ENCODE data around the gene LMF1. TPM values are rescaled to one million over a fixed set of nuclear protein-coding genes. Genes with fewer than 3 reads are reported as not detected.

The LMF1 gene
- total and polyA plus RNA-seq, 2 of the 4 experiments (the other 2 are of a cell fraction), result 7.7 to 13.1 TPM

DNA sequence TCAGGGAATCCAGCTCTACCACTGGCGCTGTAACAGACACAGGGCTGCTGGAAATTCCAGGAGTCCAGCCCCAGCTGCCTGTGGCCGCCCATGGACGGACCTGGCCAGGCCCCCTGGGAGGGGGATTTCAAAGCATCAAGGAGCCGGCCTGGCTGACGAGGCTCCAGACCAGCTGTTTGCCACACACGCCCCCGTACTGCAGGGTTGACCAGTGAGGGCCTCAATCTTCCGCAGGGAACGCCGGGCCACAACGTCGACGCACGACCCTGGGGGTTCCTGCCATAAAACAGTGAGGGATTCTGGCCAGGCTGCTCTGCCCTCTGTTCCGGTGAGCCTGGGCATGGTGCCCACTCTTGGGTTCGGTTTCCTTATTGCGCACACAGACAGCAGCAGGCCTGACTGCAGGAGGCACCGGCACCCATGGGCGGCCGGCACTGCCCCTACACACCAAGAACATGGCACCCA lies 3.7 kb downstream of the LMF1 start:
- no peak overlapping the region for H4K5ac ChIP-seq (ENCODE audit: low read depth, low read length)
- no peak overlapping the region for H3K18ac ChIP-seq (ENCODE audit: low read depth, low read length)
- H4K8ac ChIP-seq (ENCODE audit: low read depth in 2 of 2, low read length in 2 of 2), result no peak overlapping the region
- ATAC-seq (ENCODE audit: low read depth) (no peak), DNase-seq (no peak)
- peaks cover 12% of the 10 kb centered on the region for H3K36me3 ChIP-seq (ENCODE audit: control insufficient read depth, insufficient read depth, low read length)
- ChIA-PET CTCF (no interaction called here), POLR2A (ENCODE audit: unreplicated experiment) (no interaction called here)
- 95% methylated on average over 8 of the region's 20 CpGs; no CpG with 5 or more reads in 1 of the 2 experiments for WGBS, 2 experiments (ENCODE audit: extremely low coverage in 2 of 2, insufficient read length in 1 of 2)
- H3K4me3 ChIP-seq (ENCODE audit: insufficient read depth, low read depth, low read length), result no peak overlapping the region
- peak overlapping the region; percentile 23 for H2AK9ac ChIP-seq (replicated peaks; ENCODE audit: low read depth, low read length, poor library complexity)
- H3K4me1 ChIP-seq (ENCODE audit: control insufficient read depth, insufficient read depth, low read length), result peaks cover 8% of the 10 kb centered on the region
- H3K79me1 ChIP-seq (ENCODE audit: low read depth in 1 of 2, low read length in 2 of 2), result peaks cover 14 to 15% of the 10 kb centered on the region in 2 experiments
- H3K27ac ChIP-seq (ENCODE audit: insufficient read depth, low read length), result no peak overlapping the region
- no TSS peak for BruUV-seq (replicated peaks)
- H4K20me1 ChIP-seq (ENCODE audit: insufficient read depth, low read length), result 0 out of 2 replicates have a peak, but pooled peaks cover 7% of the 10 kb centered on the region
- H4K91ac ChIP-seq (ENCODE audit: insufficient read depth, low read depth, low read length), result no peak overlapping the region
- H3K9me3 ChIP-seq (ENCODE audit: control insufficient read depth, insufficient read depth, low read length), result peaks cover 12% of the 10 kb centered on the region; the same call in 1 of the 2 replicates
- H3K27me3 ChIP-seq (ENCODE audit: control insufficient read depth, insufficient read depth, low read length), result peaks cover 4% of the 10 kb centered on the region; the same call in 1 of the 2 replicates
- H2BK20ac ChIP-seq (ENCODE audit: low read depth, low read length), result no peak overlapping the region
- no peak overlapping the region for H2AFZ ChIP-seq (replicated peaks; ENCODE audit: low read length, poor library complexity)
- no peak overlapping the region for H3K23ac ChIP-seq (ENCODE audit: low read depth, low read length)
- H3K4me2 ChIP-seq (ENCODE audit: low read depth, low read length), result no peak overlapping the region
- in situ Hi-C loops (cut with MboI; ENCODE audit: low sequenced_read_pairs), result no loop called here
- H3K9ac ChIP-seq (ENCODE audit: low read depth, low read length), result no peak overlapping the region
- no peak overlapping the region for H3K14ac ChIP-seq (replicated peaks; ENCODE audit: low read depth, low read length)
- no peak overlapping the region for H3K56ac ChIP-seq (ENCODE audit: extremely low read depth, insufficient read depth, low read length)
- intact Hi-C loops (cut with micrococcal nuclease), result no loop called here
- no peak overlapping the region for H2BK5ac ChIP-seq (ENCODE audit: low read depth, low read length, poor library complexity, severe bottlenecking)
- peaks cover 7% of the 10 kb centered on the region for H3K9me1 ChIP-seq (ENCODE audit: insufficient read depth, low read length)
- H3K4ac ChIP-seq (ENCODE audit: low read depth, low read length), result no peak overlapping the region
- H2BK120ac ChIP-seq (ENCODE audit: low read depth, low read length), result no peak overlapping the region
- no peak for TF ChIP-seq MAFK (IDR thresholded peaks at IDR 0.05; ENCODE audit: low read depth, low read length)
- H2AK5ac ChIP-seq (ENCODE audit: low read depth, low read length), result no peak overlapping the region
- H2BK15ac ChIP-seq (ENCODE audit: low read depth, low read length), result no peak overlapping the region
- dilution Hi-C loops (cut with HindIII; ENCODE audit: low sequenced_read_pairs, unreplicated experiment), result no loop called here
